NCI-H748 (cell line): Measurements from ENCODE around the gene ARHGEF1.

ENCODE experiments used
- DNase-seq: peaks from one replicate; lab custom pipeline; 2025; ENCODE audit not compliant: unreplicated experiment; lab: John Stamatoyannopoulos, UW

Gene ARHGEF1

GRCh38 chr19:41882568-41883462 lies at the start of gene ARHGEF1:
TSS of gene ARHGEF1 (plus strand) at chr19:41883184. CDS start at chr19:41888083, 4,899 bp downstream.
- DNase-seq: peak; percentile 64

DNA sequence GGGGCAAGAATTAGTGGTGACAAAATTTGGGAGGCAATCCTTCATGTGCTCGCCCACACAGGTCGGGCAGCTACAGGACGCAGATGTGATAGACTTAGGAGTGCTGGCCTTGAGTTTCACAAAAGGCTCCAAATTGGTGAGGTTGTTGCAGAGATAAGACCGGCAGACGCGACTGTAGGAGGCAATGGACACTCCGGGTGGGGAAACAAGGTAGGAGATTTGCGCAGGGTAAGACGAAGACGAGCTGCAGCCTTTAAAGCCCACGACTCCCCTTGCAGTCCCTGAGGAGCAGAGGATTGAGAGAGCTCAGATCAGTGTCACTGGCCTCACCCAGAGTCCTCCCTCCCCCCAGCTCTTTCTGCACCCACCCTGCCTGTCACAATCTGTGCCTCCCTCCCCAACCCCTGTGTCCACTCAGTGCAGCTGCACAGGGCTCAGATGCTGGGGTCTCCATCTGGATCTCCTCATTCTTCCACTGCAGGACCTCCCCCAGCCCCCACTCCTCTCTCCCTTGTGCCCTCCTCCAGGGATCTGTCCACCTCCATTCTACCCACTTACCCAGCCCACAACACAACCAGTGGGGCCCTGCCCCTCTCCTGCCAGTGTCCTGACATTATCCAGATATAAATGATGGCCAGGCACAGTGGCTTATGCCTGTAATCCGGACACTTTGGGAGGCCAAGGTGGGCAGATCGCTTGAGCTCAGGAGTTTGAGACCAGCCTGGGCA lies 44.8 kb upstream of the ARHGEF1 start:
- DNase-seq: no peak

DNA sequence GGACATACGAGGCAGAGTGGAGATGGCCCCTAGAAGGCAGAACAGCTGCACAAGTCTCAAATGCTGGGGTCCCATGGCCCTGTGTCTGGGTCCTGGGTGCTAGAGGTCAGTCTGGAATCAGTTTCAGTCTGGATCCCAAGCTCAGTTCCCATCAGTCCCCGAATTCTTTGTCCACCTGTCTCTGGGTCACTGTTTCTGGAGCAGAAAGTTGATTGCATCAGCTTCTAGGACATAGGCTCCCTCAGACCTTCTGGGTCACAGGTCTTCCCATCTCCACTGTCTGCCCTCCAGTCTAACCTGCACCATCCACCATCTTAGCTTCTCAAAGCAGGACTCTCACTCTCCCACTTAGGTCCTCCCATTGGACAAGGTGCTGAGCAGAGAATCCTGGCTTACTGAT lies 43.8 kb upstream of the ARHGEF1 start:
- no peak for DNase-seq

GRCh38 chr19:41843371-41843770 lies 39.6 kb upstream of the ARHGEF1 start:
- DNase-seq: no peak

GRCh38 chr19:41844601-41845000 lies 38.4 kb upstream of the ARHGEF1 start, which contains the start of gene LYPD4:
TSS of gene LYPD4 (minus strand) at chr19:41844683. CDS start at chr19:41839285, 5,398 bp downstream.
- DNase-seq: no peak

DNA sequence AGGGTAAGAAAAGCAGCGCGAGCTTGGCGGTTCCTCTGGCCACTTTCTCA lies 38.2 kb upstream of the ARHGEF1 start, which contains the start of gene DMRTC2:
TSS of gene DMRTC2 (plus strand) at position 42 of the 50 bp plus-strand sequence. CDS start 2,387 bp downstream, outside the sequence.
- DNase-seq: no peak

- DNase-seq: no peak
These were observed 37.9 kb upstream of the ARHGEF1 start for GRCh38 chr19:41845051-41845590.

- no peak for DNase-seq
These were observed 35.5 kb upstream of the ARHGEF1 start for GRCh38 chr19:41847351-41848105.

DNA sequence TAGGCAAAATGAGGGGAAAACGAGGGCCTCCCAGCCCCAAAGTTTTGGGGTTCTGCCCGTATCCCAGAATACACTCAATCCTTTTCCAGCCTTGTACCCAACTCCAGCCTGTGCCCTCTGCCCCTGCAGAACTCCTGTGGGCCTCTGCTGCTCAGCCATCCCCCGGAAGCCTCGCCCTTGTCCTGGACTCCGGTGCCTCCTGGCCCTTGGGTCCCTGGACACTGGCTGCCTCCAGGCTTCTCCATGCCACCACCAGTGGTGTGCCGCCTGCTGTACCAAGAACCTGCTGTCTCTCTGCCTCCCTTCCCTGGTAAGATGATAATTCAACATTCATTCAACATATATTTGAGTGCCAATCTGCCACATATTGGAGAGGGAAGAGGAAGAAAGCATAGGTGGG lies 34.3 kb upstream of the ARHGEF1 start:
- no peak for DNase-seq

- no peak for DNase-seq
These were observed 33.9 kb upstream of the ARHGEF1 start for GRCh38 chr19:41849067-41849466.

DNA sequence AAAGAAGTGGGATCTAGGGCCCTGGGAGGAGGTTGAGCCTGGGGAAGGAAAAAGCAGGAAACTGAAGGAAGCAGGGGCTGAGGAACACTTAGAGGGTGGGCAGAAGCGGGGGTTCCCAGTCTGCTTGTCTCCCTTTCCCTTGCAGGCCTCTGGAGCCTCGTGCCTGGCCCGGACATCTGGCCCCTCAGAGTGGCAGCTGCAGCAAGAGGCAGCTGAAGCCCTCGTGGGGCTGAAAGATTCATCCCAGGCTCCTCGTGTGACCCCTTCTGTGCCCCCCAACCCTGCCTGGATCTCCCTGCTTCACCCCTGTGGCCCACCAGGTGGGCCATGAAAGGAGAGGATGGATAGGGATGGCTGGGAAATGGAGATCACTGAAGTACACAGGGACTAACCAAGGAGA lies 32.6 kb upstream of the ARHGEF1 start:
- no peak for DNase-seq

- DNase-seq: no peak
These were observed 31.5 kb upstream of the ARHGEF1 start for GRCh38 chr19:41851456-41851855.

- no peak for DNase-seq
These were observed 29.6 kb upstream of the ARHGEF1 start for GRCh38 chr19:41853344-41853743.

DNA sequence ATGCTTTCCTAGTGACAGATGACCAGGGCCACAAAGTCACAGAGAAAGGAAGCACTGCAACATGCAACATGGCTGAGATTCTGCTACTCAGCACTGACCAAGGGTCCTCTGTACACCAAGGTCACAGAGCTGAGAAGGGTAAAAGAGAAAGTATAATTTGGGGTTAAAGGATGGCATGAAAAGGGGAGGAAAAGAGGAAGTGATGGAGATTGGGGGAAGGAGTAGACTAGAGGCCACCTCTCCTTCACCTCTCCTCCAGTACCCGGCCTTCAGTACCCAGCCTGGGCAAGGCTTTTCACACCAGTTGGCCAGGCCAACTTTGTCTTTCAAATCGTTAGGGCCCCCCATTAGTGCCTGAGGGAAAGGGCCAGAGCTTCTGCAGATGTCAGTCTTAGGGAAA lies 29.2 kb upstream of the ARHGEF1 start:
- no peak for DNase-seq

GRCh38 chr19:41859213-41859617 lies 23.8 kb upstream of the ARHGEF1 start:
- no peak for DNase-seq

GRCh38 chr19:41859618-41860418 lies 23.2 kb upstream of the ARHGEF1 start, which contains the start of gene RPS19:
TSS of gene RPS19 (plus strand) at chr19:41860255. CDS start at chr19:41860775, 520 bp downstream.
- DNase-seq: peak; percentile 99

DNA sequence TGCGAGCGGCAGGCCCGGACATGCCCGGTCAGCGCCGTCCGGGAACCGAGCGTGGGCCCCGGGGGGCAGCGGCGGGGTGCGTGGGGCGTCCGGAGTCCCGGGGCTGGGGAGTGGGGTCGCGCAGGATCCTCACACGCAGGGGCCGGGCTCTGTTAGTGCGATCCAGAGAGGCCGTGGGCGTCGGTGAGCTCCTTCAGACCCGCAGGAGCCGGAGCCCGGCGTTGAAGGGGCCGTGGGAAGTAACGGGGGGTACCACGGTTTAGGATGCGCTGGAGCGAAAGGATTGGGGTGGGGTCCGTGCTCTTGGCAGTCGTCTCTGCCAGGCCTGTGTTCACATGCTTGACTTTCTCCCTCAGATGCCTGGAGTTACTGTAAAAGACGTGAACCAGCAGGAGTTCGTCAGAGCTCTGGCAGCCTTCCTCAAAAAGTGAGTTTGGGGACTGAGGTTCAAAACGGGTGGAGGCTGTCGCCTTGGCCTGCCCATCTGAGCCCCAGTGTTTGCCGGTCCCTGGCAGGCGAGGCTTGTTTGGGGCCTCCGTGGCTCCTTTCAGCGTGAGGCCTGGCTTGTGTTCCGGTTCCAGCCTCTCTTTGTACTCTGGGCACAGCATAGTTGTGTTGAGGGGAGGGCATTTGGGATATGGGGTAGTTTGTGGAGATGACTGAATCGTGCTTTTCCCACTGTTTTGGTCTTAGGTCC lies 22.4 kb upstream of the ARHGEF1 start:
- peak; percentile 44 for DNase-seq

DNA sequence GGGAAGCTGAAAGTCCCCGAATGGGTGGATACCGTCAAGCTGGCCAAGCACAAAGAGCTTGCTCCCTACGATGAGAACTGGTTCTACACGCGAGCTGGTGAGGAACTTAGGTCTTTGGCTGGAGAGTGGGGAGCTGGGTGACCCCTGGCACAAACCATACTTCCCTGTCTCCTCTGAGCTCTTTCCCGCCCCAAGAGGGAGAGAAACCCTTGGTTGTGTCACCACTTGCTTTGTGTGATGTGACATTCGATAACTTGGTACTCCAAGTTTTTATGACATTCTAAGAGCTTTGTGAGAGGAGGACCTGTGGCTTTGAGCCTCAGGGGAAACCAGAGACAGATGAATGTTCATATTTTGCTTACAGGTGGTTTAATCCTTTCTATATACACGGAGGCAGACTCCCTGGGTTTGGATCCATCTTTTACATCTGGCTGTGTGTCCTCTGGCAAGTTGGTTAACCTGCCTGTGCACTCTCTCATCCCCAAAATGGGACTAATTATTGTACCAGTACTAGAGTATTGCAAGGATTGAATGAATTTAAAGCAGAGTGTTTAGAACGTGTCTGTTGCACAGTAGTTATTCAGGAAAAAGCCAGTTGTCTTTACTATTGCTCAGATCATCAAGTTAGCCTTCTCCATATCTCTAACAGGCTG lies 21.7 kb upstream of the ARHGEF1 start:
- DNase-seq: no peak

GRCh38 chr19:41861846-41862245 lies 21.1 kb upstream of the ARHGEF1 start:
- no peak for DNase-seq
